GM08714 (cell line): ENCODE measurements around the gene TERB1.

Experiments
- H3K4me3 ChIP-seq: fragments of 200-500 bp; sonication (Bioruptor generic); 2 replicates; pipeline ENCODE4 v1.5.1; 2014; ENCODE audit warnings: mild to moderate bottlenecking, low read length, inconsistent platforms
- ZNF274 ChIP-seq: IDR thresholded peaks from 2 replicates; pipeline ENCODE4 v1.6.1; 2012; ENCODE audit warnings: mild to moderate bottlenecking, low read depth, low read length

Gene TERB1

DNA sequence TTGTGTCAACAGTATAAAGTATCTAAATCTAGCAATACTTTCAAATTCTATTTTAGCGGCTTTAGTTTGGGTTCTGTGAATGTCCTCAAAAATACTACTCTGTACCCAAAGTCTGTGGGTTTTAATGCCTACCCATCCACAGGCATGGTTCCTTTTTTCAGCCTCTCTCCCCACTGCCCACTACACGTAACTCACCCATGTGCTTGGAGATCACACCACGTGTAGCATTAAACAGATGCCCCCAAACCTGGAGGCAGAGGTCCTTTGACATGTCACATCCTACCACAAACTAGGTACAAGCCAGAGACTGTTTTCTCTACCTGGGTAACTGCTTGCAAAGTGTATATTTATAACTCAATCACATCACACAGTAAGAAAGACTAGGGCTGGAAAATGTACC lies 55.3 kb downstream of the TERB1 start:
- TF ChIP-seq ZNF274 = no peak
- no peak overlapping the region for H3K4me3 ChIP-seq

DNA sequence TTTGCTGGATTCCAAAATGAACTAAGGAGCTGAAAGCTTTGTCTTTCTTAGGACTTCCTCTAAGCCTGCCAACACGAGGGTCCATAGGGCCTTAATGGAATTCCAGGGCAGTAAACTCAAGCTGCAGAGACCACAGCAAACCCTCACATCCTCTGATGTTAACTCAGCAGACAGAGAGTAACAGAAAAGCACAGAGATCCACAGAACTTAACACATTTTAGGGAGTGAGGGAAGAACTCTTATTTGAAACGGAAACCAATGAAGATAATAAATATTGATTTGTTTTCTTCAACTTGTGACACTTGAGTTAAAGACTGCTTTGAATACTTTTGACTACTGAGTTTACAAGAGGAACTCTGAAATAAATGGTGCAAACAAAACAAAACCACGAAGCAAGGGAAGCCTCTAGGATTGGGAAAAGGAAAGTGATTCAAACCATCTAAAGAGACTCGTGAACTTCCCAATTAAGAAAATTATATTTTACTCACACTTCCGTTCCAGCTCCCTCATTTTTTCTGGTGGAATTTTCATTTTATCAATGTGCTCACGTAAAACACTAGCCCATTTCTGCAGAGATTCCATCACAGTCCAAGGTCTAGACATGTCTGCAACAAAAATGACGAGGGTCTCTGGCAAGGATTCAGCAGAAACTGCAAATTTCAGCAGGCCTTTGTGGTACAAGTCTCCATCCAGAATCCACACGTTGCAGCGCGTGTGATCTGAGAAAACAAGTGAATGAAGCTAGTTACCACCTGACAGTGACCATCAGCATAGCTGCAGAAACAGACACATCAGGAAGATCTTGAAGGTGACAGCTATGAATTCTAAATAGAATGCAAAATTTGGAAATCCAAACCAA lies 59.2 kb downstream of the TERB1 start:
- no peak for TF ChIP-seq ZNF274
- H3K4me3 ChIP-seq = no peak overlapping the region

DNA sequence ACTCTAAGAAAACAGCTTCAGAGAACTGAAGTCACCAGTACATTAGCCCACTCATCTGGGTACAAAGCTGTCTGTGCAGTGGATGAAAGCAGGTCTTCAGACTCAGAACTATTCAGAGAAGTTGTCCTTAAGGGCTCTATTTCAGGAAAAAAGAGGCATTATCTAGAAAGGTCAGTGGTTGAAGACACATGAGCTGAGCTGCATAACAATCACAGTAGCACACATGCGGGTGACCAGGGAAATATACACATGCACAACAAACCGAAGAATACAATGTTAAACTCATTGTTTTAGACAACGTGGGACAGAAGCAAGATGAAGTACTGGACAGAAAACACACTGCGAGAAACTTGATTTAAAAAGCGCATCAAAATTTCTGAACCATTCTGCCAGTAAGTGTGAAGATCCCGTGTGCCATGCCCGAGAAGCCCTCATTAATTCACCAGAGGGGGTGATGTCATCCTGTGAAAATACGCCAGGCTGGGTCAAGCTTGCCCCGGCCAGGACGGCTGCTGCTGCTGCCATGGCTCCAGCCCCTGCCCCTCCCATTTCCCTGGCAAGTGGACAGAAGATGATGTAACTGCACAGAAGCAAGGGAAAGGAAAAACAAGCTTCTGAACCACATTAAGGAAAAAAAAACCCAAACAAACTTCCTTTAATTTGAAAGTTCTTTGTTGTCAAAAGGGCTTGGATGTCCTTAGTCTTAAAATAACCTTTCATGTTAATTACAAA lies 60.0 kb downstream of the TERB1 start:
- H3K4me3 ChIP-seq = no peak overlapping the region
- no peak for TF ChIP-seq ZNF274

GRCh38 chr16:66740533-66740932 lies 60.9 kb downstream of the TERB1 start:
- TF ChIP-seq ZNF274 = no peak
- H3K4me3 ChIP-seq = no peak overlapping the region

DNA sequence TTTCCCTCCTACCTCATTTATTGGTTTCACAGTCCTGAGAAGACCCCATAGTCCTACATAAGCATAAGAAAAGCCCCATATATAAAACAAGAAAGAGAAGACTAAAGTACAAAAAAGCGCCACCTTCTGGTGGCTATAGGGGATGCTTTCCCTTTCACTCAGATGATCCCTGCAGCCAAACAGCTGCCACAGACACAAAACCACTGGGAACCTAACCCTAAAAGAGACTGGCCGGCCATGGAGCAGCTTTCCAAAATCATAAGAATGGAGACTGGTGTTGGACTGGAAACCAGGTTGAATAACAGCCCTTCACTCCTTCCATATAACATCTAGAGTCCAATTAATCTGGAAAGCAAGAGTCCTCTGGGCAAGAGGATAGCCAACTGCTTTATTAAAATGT lies 61.4 kb downstream of the TERB1 start:
- no peak for TF ChIP-seq ZNF274
- H3K4me3 ChIP-seq = no peak overlapping the region

GRCh38 chr16:66735891-66736290 lies 65.5 kb downstream of the TERB1 start:
- H3K4me3 ChIP-seq = no peak overlapping the region
- no peak for TF ChIP-seq ZNF274

DNA sequence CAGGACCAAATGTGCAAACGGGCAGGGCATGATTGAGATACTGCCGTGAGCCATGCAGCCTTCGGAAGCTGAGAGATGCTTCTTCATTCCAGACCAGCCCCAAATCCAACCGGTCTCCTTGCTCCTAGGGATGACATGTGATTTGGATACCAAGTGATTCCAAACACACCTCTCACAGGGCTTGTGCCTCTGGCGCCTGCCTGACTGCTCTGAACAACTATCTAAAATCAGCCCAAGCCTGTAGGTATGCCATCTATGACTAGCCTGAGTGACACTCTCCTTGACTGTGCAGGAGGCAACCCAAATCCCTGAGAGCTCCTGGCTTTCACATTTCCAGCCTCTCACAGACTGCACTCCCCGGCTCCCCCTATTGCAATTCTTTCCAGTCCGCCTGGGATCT lies 70.3 kb downstream of the TERB1 start:
- no peak for TF ChIP-seq ZNF274
- H3K4me3 ChIP-seq = no peak overlapping the region

DNA sequence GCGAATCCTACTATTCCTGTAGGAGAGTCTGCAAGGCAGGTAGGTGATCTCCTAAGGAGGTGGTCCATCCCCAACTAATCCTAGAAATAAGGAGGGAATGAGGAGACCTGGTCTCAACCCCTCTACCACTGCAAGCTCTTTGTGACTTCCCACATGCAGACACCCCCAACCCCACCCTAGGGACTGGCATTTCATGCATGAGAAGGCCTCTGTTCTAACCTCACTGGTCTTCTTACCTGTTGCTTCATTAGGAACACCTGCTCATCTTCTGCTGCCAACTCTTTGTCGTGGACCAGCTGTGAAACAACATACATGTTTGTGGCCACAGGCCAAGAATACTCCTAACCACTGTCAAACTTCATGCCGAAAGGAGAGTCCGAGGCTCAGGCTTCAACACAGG lies 72.6 kb downstream of the TERB1 start:
- no peak overlapping the region for H3K4me3 ChIP-seq
- no peak for TF ChIP-seq ZNF274

GRCh38 chr16:66728117-66728787 lies 73.1 kb downstream of the TERB1 start:
- no peak overlapping the region for H3K4me3 ChIP-seq
- no peak for TF ChIP-seq ZNF274

- no peak overlapping the region for H3K4me3 ChIP-seq
- TF ChIP-seq ZNF274 = no peak
These were observed 80.6 kb downstream of the TERB1 start for GRCh38 chr16:66720766-66721165.

DNA sequence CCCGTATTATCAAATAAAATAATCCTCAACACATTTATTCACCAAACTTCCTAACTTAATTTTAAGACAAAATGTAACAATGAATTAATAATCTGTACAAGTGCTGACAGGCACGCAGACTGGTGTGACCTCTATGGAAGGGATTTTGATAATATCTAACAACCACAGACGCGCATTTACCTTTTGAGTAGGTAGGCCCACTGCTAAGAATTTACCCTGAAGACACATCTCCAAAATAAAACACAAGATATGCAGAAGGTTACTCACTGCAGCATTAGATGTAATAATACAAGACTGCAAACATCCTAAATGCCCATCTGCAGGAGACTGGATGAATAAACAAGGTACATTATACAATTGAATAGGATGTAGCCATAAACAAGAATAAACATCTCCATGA lies 82.1 kb downstream of the TERB1 start:
- TF ChIP-seq ZNF274 = no peak
- H3K4me3 ChIP-seq = no peak overlapping the region

DNA sequence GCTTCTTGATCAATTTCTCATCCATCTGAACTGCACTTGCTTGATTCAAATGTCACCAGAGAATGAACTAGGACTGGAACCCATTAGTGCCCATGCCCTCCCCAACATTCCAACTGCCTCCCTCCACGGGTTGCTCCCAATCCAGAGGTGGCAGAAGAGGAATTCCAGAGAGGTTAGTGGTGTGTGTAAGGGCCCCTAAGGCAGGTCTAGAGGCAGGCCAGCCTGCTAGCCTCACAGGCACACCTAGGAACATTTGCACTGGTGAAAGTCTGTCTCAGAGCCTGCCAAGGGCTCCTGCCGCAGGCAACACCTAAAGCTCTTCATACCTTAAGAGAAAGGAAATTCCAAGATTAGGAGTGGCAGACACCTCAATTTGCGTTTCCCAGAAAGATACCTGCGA lies 83.6 kb downstream of the TERB1 start:
- no peak for TF ChIP-seq ZNF274
- no peak overlapping the region for H3K4me3 ChIP-seq

DNA sequence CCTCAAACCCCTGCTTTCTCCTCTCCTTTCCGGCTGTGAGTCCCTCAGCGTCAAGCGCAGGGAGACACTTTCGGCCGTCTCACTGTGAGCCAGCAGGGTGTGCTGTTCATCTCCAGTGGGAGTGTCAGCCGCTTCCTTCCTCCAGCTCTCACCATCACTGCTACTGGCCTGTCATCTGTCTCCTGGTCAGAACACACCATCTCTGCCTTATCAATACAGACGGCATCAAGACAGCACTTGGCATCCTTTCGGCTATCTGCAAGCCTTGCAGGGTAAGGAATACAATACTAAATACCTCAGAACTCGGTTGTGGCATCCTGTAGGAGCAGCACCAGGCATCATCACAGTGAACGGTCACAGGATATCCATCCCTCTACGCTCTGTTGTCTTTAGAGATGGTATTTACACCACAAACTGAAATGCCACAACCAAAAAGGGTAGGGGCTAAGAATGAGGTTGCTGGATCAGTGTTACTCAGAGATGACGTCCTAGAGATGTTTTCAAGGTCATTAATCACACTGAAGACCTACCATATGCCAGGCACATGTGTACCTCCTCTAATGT lies 84.2 kb downstream of the TERB1 start:
- no peak overlapping the region for H3K4me3 ChIP-seq
- no peak for TF ChIP-seq ZNF274

DNA sequence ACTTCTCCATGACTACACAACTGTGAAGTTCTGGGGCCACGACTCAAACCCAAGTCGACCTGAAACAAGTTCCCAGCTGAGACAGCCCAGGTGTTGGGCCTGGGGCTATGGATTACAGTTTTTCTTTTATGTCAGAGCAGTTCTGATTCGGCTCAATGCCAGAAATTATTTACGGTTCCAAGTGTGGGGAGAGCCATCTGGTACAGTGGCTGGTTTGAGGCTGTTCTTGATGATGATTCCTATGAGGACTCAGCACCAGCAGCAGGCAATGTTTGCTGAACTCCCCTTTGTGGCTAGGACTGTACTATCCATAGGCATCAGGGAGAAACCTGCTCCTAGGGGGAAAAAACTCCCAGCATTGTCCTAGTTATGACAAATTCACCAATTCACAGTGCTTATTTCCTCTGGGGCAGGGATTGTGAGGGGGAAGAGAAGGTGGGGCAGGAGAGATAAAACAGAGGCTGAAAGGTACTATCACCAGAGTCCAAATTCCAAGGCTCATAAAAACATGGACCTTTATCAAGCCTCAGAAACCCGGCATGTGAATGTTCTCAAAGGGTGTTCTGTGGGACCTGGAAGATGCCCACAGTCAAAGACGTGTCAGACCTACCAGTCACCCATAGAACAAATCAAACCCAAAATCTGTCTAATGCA lies 86.6 kb downstream of the TERB1 start:
- no peak overlapping the region for H3K4me3 ChIP-seq
- no peak for TF ChIP-seq ZNF274

DNA sequence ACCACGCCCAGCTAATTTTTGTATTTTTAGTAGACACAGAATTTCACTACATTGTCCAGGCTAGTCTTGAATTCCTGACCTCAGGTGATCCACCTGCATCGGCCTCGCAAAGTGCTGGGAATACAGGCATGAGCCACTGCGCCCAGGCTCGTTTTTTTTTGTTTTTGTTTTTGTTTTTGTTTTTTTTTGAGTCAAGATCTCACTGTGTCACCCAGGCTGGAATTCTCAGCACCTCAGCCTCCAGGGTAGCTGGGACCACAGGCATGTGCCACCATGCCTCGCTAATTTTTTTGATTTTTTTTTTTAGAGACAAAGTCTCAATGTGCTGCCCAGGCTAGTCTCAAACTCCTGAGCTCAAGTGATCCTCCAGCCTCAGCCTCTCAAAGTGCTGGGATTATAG lies 87.3 kb downstream of the TERB1 start:
- no peak overlapping the region for H3K4me3 ChIP-seq
- no peak for TF ChIP-seq ZNF274
